GM18505 (cell line): ENCODE results near the gene RNLS.

Experiments
- ATAC-seq: cut with Tn5 transposase; IDR thresholded peaks from one replicate; pipeline ENCODE4 v1.9.1; 2021; ENCODE audit not compliant: unreplicated experiment
- POLR2A ChIP-seq: IDR thresholded peaks from 4 replicates; pipeline ENCODE4 v1.6.1; 2011; ENCODE audit warnings: borderline replicate concordance; ENCODE audit not compliant: insufficient read depth, insufficient read length; ENCODE audit errors: extremely low read depth

Gene RNLS

GRCh38 chr10:88586462-88586861 lies 3.3 kb upstream of the RNLS start, which contains the start of gene LIPJ:
LIPJ (plus strand) TSS chr10:88586762; CDS start chr10:88590688, 3,926 bp downstream.
- no peak for ATAC-seq
- no peak for TF ChIP-seq POLR2A

- TF ChIP-seq POLR2A = no peak
- no peak for ATAC-seq
Measured at GRCh38 chr10:88583584-88583957, 453 bp upstream of the RNLS start.

GRCh38 chr10:88582411-88582805 lies 710 bp downstream of the RNLS start:
- ATAC-seq = no peak
- TF ChIP-seq POLR2A = no peak

GRCh38 chr10:88565072-88565471 lies 18.0 kb downstream of the RNLS start:
- no peak for TF ChIP-seq POLR2A
- ATAC-seq = no peak

- ATAC-seq = no peak
- no peak for TF ChIP-seq POLR2A
Measured at GRCh38 chr10:88562152-88562551, 21.0 kb downstream of the RNLS start.

GRCh38 chr10:88557658-88558057 lies 25.5 kb downstream of the RNLS start:
- no peak for ATAC-seq
- no peak for TF ChIP-seq POLR2A

- no peak for TF ChIP-seq POLR2A
- no peak for ATAC-seq
Measured at GRCh38 chr10:88557256-88557655, 25.9 kb downstream of the RNLS start.

- ATAC-seq = no peak
- TF ChIP-seq POLR2A = no peak
Measured at GRCh38 chr10:88555190-88555908, 27.8 kb downstream of the RNLS start.

GRCh38 chr10:88553116-88553752 lies 29.9 kb downstream of the RNLS start:
- no peak for TF ChIP-seq POLR2A
- ATAC-seq = peak; percentile 71

GRCh38 chr10:88551246-88551645 lies 31.9 kb downstream of the RNLS start:
- no peak for ATAC-seq
- TF ChIP-seq POLR2A = no peak

GRCh38 chr10:88546497-88546896 lies 36.6 kb downstream of the RNLS start:
- TF ChIP-seq POLR2A = no peak
- no peak for ATAC-seq

GRCh38 chr10:88545359-88545758 lies 37.8 kb downstream of the RNLS start:
- no peak for TF ChIP-seq POLR2A

GRCh38 chr10:88544140-88544870 lies 38.8 kb downstream of the RNLS start:
- TF ChIP-seq POLR2A = no peak
- ATAC-seq = no peak

More at GRCh38 chr10:88545359-88545758, 37.8 kb downstream of the RNLS start:
- ATAC-seq = no peak

GRCh38 chr10:88542522-88542921 lies 40.6 kb downstream of the RNLS start:
- ATAC-seq = no peak
- TF ChIP-seq POLR2A = no peak
